Stimulated activated CD4-positive, alpha-beta T cell treated with anti-CD3 and anti-CD28 coated beads, Interleukin-4, amount 100 ng/mL, for 1 hour (primary cell): ENCODE results near the gene FUT7.

ENCODE experiments used
- DNase-seq: peaks from one replicate; pipeline ENCODE4 v3.0.0-alpha.2; 2020

The FUT7 gene, protein sequence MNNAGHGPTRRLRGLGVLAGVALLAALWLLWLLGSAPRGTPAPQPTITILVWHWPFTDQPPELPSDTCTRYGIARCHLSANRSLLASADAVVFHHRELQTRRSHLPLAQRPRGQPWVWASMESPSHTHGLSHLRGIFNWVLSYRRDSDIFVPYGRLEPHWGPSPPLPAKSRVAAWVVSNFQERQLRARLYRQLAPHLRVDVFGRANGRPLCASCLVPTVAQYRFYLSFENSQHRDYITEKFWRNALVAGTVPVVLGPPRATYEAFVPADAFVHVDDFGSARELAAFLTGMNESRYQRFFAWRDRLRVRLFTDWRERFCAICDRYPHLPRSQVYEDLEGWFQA

DNA sequence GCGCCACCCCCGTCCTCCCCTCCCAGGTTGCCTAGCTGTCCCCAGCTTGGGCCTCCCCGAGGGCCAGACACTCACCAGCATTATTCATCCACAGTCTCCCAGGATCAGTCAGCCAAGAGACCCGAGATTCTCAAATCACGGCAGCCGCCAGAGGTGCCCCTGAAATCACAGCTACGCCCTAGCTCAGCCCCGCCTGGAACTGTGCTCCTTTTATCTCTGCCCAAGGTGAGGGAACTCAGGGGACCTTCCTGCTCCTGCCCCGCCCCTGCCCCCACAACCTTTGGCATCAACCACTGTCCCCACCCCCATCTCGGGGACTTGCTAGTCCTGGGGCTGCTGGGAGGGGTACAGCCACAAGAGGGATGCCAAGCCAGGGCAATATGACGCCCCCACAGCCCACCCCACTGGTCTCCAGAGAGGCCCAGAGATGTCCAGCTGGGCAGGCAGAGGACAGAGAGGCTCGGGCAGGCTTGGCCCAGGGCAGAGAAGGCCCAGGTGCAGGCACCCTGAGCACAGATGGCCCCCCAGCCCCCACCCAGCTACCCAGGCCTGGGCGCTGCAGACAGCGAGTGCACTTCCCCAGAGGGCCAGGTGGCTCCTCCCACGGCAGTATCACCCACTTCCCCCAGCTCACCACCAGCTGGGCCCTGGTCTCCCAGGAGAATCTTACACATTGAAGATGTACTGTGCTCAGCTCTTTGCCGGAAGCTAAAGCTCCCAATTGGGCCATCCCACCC lies at the start of gene FUT7:
Gene FUT7, minus strand, starts transcription at position 185 of the 737 bp plus-strand sequence. Its CDS starts 97 bp downstream, at position 88.
- no peak for DNase-seq

DNA sequence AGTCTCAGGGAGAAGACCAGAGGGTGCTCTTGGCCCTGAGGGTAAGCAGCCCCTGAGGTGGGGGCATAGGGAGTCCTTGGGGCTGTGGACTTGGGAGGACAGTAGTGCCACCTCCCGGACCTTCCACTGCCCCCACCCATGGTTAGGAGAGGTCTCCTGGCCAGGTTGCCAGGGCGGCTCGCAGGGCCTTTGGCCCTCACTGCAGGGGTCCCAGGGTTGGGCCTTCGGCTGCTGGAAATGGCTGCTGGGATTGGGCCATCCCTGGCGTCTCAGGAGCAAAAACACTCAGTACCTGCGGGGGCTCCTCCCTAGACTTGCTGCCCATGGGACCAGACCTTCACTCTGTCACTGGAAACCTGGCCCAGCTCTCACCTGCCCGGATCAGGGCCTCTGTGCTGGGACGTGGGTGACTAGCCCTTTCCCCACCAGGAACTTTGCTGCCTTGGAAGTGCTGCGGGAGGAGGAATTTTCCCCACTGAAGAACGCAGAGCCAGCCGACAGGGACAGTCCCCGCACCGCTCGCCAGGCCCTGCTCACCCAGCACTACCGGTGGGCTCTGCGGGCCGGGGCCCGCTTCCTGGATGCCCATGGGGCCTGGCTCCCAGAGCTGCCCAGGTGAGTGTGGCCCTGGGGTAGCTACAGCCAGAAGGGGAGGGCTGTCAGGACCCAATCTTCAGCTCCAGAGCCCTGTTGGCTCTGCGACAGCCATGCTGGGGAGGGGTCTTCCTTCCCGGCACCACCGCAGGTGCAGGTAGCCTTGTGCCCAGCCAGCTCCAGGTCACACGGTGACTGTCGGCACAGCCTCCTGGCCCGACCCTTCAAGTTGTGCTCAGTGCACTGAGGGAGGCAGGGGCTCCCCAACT lies 48.6 kb upstream of the FUT7 start:
- no peak for DNase-seq

DNA sequence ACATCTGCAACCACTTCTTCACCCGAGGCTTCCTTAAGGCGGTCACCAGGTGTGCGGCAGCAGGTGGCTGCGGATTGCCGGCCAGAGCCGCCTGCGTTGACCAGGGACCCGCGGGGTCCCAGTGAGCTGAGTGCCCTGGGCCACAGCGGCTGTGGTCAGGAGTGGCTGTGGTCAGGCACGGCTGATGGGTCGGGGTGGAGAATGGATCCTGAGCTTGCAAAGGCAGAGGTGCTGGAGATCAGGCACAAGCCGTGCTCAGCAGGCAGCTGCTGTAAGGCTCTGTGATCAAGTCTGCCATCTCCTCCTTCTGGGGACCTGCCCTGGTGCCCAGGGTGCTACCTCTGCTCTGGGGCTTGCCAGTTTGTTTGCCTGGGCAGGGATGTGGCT lies 47.5 kb upstream of the FUT7 start:
- DNase-seq: no peak

DNA sequence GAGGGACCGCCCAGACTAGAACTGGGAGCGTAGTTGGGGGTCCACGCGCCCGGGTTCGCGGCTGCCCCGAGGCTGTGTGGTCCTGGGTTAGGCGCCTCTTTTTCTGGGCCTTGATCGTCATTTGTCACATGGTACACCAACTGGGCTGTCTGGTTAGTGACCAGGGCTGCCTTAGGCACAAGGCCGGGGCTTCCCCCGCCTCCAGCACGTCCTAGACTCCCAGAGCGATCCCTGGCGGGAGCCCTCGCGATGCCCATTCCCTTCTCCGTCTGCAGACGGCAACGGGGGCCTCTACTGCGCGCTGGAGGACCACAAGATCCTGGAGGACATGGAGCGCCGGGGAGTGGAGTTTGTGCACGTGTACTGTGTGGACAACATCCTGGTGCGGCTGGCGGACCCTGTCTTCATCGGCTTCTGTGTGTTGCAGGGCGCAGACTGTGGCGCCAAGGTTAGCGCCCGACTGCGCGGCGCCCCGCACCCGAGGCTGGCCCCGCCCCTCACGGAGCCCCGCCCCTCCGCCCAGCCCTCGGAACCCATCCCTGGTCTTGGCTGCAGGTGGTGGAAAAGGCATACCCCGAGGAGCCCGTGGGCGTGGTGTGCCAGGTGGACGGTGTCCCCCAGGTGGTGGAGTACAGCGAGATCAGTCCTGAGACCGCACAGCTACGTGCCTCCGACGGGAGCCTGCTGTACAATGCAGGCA lies 47.0 kb upstream of the FUT7 start:
- no peak for DNase-seq

DNA sequence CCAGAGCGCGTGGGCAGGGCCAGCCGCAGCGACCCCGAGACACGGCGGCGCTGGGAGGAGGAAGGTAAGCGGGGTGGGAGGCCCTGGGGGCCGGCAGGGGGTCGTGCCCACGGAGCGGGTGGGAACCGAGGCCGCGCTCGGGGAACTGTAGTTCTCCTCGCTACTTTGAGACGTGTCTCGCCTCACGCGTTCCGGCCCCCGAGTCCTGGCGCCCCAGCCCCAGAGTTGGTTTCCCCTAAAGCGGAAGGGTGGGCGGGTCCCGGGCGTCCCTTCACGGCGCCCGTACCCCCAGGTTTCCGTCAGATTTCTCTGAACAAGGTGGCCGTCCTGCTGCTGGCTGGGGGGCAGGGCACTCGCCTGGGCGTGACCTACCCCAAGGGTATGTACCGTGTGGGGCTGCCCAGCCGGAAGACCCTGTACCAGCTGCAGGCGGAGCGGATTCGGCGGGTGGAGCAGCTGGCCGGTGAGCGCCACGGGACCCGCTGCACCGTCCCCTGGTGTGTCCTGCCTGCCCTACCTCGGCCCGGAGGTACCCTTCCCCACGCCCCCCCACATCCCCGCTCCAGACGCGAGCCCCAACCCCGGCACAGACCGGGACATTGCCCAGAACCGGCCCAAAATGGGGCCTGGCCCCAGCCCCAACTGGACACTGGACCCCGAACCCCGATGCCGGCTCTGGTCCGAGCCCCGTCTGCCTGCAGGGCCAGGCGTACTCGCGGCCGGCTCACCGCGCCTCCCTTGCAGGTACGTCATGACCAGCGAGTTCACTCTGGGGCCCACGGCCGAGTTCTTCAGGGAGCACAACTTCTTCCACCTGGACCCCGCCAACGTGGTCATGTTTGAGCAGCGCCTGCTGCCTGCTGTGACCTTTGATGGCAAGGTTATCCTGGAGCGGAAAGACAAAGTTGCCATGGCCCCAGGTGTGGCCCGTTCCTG lies 46.1 kb upstream of the FUT7 start:
- DNase-seq: peak; percentile 31

DNA sequence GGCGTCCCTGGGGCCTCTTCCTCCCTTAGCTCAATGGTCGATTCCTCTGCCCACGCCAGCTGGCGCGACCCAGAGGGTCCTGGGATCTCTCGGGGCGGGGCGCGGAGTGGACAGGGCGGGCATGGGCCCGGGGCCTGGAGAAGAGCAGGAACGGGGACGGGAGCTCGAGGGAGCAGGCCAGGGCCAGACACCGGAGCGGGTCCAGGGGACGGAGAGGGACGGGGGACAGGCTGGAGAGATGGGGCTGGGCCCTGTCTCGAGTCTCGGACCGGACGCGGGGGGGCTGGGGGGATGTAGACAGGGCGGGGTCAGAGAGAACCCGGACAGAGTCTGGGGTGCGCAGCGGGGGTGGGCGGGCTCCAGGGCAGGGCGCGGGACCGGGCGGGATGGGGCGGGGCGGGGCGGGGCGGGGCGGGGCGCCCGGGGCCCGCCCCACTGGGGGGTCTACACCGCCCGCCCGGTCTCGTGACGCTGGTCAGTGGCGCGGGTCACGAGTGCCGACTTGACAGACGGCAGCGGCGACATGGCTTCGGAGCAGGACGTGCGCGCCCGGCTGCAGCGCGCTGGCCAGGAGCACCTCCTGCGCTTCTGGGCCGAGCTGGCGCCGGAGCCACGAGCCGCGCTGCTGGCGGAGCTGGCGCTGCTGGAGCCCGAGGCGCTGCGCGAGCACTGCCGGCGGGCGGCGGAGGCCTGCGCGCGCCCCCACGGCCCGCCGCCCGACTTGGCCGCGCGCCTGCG lies 45.3 kb upstream of the FUT7 start, which contains the start of gene UAP1L1:
Gene UAP1L1, plus strand, starts transcription at position 508 of the 738 bp plus-strand sequence. Its CDS starts 16 bp downstream, at position 524.
- peak; percentile 33 for DNase-seq

DNA sequence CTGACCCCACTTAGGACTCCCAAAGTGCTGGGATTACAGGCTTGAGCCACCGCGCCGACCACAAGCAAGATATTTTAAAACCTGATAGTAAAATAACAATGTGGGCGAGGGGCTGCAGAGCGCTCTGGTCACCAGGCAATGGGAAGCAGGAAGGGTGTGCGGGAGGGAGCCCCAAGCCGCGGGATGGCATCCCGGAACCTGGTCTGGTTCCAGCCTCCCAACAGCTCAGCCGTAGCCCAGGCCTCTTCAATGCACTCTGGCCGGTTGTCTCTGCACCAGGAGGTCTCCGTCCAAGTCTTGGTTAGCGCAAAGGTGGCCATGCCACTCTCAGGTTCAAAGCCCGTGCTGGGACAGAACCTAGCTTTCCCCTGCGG lies 44.7 kb upstream of the FUT7 start:
- DNase-seq: no peak

DNA sequence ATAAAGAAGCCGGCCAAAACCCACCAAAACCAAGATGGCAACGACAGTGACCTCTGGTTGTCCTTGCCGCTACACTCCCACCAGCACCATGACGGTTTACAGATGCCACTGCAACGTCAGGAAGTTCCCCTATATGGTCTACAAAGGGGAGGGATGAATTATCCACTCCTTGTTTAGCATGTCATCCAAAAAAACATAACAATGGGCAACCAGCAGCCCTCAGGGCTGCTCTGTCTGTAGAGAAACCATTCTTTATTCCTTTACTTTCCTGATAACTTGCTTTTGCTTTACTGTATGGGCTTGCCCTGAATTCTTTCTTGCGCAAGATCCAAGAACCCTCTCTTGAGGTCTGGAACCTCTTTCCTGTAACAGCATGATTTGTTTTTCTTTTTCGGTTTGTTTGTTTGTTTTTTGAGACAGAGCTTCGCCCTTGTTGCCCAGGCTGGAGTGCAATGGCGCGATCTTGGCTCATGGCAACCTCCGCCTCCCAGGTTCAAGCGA lies 43.4 kb upstream of the FUT7 start:
- no peak for DNase-seq

DNA sequence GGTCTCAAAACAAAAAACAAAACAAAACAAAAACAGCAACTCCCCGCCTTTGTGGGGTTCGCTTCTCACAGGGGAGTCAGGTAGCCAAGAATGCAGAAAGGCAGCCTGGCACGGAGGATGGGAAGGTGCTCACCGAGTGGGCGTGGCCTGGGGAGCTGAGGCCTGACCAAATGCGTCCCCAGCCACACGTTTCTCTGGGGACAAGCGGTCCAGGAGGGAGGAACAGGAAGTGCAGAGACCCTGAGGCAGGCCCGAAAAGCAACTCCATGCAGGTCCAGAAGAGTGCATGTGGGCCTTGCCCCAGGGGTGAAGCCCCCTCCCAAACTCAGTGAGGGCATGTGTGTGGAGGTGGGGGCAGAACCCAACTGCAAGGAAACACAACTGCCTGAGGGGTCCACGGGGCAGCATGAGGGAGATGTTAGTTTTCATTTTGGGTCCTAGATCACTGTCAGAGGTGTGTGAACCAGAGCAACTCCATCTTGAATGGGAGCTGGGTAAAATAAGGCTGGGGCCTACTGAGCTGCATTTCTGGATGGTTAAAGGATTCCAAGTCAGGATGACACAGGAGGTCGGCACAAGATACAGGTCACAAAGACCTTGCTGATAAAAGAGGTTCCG lies 42.9 kb upstream of the FUT7 start:
- no peak for DNase-seq

DNA sequence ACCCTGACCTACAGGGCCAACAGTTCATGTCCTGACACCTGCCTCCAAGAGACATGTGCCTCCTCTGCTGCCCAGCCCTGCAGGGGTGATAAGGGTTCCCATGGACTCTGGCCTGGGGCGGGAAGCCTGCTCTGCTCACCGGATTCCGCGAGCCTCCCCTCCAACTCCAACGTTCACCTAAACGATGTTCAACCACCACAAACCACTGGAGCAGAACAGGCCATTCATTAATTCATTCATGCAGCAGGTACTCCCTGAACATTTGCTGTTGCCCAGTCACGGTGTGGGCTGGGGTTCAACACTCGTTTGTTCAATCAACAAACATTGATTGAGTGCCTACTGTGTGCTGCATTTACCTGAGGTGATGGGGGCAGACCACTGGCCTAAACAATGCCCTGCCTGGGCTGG lies 42.1 kb upstream of the FUT7 start:
- DNase-seq: no peak

DNA sequence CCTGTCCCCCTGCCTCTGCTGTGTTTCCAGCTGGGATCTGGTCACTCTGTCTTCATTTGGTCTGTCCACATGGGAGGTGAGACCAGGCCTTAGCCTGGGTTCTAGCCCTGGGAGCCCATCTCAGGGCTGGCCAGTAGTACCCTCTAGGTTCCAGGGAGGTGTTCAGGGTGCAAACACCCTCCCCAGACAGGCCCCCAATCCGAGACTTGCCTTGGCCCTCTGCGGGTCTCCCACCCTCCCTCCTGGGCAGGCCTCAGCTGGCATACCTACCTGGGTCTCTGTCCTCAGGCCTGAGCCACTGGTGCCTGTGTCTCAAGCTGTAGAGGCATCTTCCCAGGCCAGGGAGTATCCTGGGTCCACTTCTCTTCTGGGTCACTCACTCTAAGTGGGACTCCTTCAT lies 39.4 kb upstream of the FUT7 start:
- no peak for DNase-seq

DNA sequence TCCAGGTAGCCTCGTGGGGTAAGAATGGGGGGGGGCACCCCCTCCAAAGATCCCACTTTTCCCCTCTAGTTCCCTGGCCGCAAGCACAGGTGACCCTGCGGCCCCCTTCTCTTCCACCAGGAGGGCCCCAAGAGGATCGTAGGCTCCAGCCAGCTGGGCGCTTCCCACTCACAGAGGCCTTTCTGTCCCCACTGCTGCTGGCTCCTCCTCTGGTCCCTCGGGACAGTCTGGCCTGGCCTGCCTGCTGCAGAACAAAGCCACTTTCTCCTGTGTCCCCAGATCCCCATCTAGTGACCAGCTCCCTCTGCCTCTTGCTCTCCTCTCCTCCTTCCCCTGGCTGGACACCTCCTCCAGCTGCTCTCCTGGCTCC lies 39.0 kb upstream of the FUT7 start:
- no peak for DNase-seq

DNA sequence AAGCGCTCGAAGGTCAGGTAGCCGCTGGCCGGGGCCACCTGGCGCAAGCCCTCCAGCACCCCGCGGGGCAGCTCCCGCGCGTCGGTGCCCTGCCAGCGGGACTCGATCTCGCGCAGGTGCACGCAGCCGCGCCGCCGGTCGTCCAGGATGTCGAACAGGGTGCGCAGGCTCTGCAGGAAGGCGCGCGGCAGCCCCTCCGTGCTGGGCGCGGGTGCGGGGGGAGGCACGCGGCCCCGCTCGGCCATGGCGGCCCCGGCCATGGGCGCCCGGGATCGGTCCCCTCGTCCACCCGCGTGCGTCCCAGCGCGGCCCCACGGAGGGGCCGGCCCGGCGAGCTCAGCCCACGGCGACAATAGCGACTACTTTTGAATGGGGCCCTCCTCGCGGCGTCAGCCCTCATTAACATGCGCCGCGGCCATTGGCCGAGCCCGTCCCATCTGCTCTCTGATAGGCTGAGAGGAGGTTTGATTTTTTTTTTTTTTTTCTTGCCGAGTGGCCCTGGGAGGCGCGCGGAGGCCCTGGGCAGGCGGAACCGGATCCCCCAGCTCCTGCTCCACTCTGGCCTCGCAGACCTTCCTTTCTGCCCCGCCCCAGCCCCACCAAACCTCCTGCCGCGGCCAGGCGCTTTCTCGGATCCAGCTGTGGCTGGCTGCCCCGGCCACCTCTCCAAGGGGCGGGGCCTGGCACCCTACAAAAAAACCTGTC lies 38.5 kb upstream of the FUT7 start, which contains the start of gene SAPCD2:
Gene SAPCD2, minus strand, starts transcription at position 357 of the 705 bp plus-strand sequence. Its CDS starts 97 bp downstream, at position 260.
- peak; percentile 81 for DNase-seq

DNA sequence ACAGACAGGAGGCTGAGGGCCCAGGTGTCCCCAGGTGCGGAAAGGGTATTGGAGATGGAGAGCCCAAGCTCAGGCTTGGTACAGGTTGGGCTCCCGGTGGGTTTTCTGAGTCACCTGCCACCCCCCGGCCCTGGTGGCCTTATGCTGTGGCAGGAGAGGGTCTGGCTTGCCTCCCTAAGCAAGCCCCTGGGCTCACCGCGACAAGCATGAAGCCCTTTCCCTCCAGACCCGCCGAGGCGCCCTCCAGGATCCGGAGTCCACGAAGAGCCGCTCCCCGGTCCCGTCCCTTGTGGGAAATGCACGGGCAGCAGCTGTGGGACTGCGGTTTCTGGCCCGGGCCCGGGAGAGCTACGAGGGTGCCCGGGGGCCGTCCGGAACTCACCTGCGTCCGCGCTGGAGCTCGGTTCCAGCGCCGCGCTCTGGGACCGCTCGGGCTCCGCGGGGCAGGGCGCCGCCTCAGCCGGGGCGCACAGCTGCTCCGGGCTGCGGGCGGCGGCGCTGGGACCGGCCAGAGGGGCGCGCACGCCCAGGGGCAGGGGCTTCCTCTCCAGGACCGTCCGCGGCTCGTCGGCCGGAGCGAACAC lies 37.7 kb upstream of the FUT7 start:
- DNase-seq: no peak

DNA sequence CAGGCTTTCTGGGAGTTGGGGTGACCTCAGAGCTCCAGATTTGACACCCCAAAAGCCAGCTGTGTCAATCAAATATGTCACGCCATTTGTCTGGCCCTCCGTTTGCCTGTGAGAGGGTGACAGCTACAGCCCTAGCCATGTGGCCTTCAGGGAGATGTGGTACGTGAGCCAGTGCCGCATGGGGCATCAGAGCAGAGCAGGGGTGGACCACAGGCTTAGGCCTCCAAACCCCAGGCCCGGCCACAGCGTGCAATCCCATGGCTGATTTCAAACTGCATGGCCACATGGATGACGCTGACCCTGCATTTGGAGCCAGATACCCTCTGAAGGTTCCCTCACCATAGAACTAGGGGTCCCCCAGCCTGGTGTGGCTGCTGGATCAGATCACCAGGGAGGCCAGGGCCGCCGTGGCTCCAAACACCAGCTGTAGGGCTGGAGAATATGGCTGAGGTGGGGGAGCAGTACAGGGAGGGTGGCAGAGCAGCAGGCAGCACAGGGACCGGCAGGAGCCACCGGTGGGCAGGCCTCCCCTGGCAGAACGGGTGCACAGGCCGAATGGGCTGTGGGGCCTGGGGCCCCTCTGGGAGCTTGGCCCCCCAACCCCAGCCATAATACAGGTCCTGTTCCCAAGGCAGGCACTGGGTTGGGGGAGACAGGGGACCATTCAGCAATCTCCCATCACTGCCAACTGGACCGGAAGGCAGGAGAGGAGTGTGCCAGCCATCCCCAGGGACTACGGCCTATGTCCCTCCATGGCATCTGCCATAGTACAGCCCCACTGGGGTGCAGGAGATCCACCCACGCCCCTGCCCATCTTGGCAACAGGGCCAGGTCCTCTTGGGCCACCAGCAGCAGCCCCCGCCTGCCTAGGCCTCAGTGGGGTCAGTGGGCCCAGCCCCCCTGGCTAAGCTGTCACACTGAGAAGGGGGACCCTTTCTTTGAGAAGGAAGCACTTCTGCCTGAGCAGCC lies 36.9 kb upstream of the FUT7 start:
- no peak for DNase-seq

DNA sequence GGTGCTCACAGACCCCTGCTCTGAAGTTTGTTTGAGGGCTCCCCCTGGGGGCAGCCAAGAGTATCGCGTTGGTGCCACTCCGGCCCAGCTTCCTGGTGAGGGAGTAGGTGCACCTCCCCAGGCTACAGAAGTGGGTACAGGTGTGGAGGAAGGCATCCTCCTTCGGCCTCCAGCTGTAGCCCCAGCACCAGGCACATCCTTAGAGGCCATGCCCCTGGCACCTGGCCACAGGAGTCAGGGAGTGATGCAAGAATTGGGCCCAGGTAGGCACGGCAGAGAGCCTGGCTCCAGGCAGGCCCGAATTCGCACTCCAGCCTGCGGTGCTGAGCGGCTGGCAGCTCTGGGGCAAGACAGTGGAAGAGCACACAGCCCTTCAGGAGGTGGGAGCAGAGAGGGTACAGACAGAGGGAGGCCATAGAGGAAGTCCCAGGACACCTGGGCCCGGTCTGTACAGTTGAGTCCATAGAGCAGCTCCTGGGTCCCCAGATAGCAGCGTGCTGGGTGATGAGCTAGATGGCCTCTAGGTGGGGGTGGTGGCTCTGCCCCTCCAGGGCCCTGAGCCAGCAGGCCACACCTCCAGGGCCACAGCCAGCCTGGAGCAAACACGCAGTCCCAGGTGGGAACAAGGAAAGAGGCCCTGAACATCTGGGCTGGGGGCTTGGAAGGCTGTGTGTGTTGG lies 36.1 kb upstream of the FUT7 start:
- peak; percentile 84 for DNase-seq
